ENCODE results near the gene KDM7A. TPM values are rescaled to one million over a fixed set of nuclear protein-coding genes. Genes with fewer than 3 reads are reported as not detected.
"Not testable (repeated sequence)": the region's sequence is repeated elsewhere in the genome, so short reads cannot be mapped to it uniquely, and the experiment has no call there.

The KDM7A gene
- total RNA-seq, 1 experiment from 2014 or later = 6.6 TPM

DNA sequence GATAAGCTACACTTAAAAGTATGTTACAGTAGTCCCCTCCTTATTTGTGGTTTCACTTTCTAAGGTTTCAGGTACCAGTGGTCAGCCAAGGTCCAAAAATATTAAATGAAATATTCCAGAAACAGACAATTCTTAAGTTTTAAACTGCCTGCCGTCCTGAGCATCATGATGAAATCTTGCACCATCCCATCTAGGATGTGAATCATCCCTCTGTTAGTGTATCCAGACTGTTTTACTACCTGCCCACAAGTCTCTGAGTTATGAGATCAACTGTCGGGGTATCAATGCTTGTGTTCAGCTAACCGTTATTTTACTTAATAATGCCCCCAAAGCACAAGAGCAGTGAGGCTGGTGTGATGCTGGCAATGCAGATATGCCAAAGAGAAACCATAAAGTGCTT, 11.4 kb downstream of the KDM7A start:
- H3K4me2 ChIP-seq (ENCODE audit: insufficient read depth, insufficient read length, low read length) = no peak overlapping the region
- H3K56ac ChIP-seq (ENCODE audit: insufficient read length, low read depth, low read length) = no peak overlapping the region
- WGBS (ENCODE audit: extremely low coverage, insufficient read length, low lambda C conversion rate) = no CpG with 5 or more reads among the region's 3 CpGs
- no peak overlapping the region for H4K8ac ChIP-seq (replicated peaks; ENCODE audit: insufficient read length, low read depth, low read length)
- H2AK5ac ChIP-seq (ENCODE audit: insufficient read length, low read length) = no peak overlapping the region
- H4K91ac ChIP-seq (ENCODE audit: insufficient read length, low read depth, low read length) = no peak overlapping the region
- no peak overlapping the region for H2BK20ac ChIP-seq (ENCODE audit: low read depth, low read length, poor library complexity, severe bottlenecking)
- H3K4me3 Mint-ChIP-seq = no peak overlapping the region
- H3K23me2 ChIP-seq (ENCODE audit: insufficient read length, low read depth, low read length, poor library complexity, severe bottlenecking) = no peaks in the 10 kb centered on the region
- H3K27me3 Mint-ChIP-seq (ENCODE audit: low read depth) = no peaks in the 10 kb centered on the region
- no peak overlapping the region for H3T11ph ChIP-seq (ENCODE audit: low read length)
- no peaks in the 10 kb centered on the region for H4K20me1 ChIP-seq (ENCODE audit: control insufficient read depth, insufficient read depth, insufficient read length)
- H3K9ac ChIP-seq (ENCODE audit: extremely low read depth, insufficient read length, low read length) = no peak overlapping the region
- peaks cover 17 to 23% of the 10 kb centered on the region in 2 experiments for H3K4me1 Mint-ChIP-seq
- no peaks in the 10 kb centered on the region for H3K4me1 ChIP-seq (ENCODE audit: insufficient read depth, low read length)
- no peak overlapping the region for H2BK5ac ChIP-seq (ENCODE audit: insufficient read length, low read length)
- H3K4ac ChIP-seq (ENCODE audit: low read depth, low read length) = no peak overlapping the region
- H2BK15ac ChIP-seq (ENCODE audit: low read depth, low read length) = no peak overlapping the region
- H3K27ac ChIP-seq (ENCODE audit: insufficient read length, low read depth, low read length) = no peak overlapping the region
- peaks cover 2% of the 10 kb centered on the region; the same call in 1 of the 2 replicates for H3K79me2 ChIP-seq (ENCODE audit: insufficient read depth, low read length)
- no peak overlapping the region for H2AFZ ChIP-seq (ENCODE audit: low read length)
- H2BK120ac ChIP-seq (ENCODE audit: low read depth, low read length, poor library complexity, severe bottlenecking) = no peak overlapping the region
- TF ChIP-seq, protein P1, sequence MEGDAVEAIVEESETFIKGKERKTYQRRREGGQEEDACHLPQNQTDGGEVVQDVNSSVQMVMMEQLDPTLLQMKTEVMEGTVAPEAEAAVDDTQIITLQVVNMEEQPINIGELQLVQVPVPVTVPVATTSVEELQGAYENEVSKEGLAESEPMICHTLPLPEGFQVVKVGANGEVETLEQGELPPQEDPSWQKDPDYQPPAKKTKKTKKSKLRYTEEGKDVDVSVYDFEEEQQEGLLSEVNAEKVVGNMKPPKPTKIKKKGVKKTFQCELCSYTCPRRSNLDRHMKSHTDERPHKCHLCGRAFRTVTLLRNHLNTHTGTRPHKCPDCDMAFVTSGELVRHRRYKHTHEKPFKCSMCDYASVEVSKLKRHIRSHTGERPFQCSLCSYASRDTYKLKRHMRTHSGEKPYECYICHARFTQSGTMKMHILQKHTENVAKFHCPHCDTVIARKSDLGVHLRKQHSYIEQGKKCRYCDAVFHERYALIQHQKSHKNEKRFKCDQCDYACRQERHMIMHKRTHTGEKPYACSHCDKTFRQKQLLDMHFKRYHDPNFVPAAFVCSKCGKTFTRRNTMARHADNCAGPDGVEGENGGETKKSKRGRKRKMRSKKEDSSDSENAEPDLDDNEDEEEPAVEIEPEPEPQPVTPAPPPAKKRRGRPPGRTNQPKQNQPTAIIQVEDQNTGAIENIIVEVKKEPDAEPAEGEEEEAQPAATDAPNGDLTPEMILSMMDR (conservative IDR thresholded peaks at IDR 0.05) = no peak
- H3K18ac ChIP-seq (ENCODE audit: insufficient read length, low read depth, low read length) = no peak overlapping the region
- no peak overlapping the region for H3K27ac Mint-ChIP-seq
- peaks cover 3% of the 10 kb centered on the region for H3K79me1 ChIP-seq (ENCODE audit: insufficient read depth, low read depth, low read length, poor library complexity, severe bottlenecking)
- H3K14ac ChIP-seq (ENCODE audit: insufficient read depth, low read length) = no peak overlapping the region
- no peaks in the 10 kb centered on the region for H3K9me3 Mint-ChIP-seq
- no peak for DNase-seq
- no peaks in the 10 kb centered on the region for H3K9me3 ChIP-seq (ENCODE audit: control insufficient read depth, low read depth, low read length)
- H3K23ac ChIP-seq (ENCODE audit: insufficient read length, low read depth, low read length) = no peak overlapping the region
- no peaks in the 10 kb centered on the region; a peak in 1 of 7 replicates for H3K36me3 Mint-ChIP-seq (ENCODE audit: insufficient read depth in 1 of 3, low read depth in 3 of 3)
- H3K27me3 ChIP-seq (ENCODE audit: insufficient read depth, low read length) = no peaks in the 10 kb centered on the region
- H4K5ac ChIP-seq (ENCODE audit: insufficient read length, low read depth, low read length) = no peak overlapping the region
- no peak overlapping the region for H2BK12ac ChIP-seq (ENCODE audit: insufficient read length, low read depth, low read length)

DNA sequence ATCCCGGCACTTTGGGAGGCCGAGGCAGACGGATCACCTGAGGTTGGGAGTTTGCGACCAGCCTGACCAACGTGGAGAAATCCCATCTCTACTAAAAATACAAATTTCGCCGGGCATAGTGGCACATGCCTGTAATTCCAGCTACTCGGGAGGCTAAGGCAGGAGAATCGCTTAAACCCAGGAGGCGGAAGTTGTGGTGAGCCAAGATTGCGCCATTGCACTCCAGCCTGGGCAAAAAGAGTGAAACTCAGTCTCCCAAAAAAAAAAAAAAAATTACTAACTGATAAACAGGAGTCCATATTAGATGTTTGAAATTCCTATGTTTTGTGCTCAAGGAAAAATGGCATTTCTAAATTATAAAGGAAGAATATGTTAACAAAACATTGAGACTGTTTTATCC, 14.7 kb downstream of the KDM7A start:
- not testable (repeated sequence) for H3K4ac ChIP-seq (ENCODE audit: low read depth, low read length); H2BK120ac ChIP-seq (ENCODE audit: low read depth, low read length, poor library complexity, severe bottlenecking); H3K9me3 ChIP-seq (ENCODE audit: control insufficient read depth, low read depth, low read length); H3K9ac ChIP-seq (ENCODE audit: extremely low read depth, insufficient read length, low read length); H2AK5ac ChIP-seq (ENCODE audit: insufficient read length, low read length); H4K5ac ChIP-seq (ENCODE audit: insufficient read length, low read depth, low read length); H3K9me3 Mint-ChIP-seq; H3K56ac ChIP-seq (ENCODE audit: insufficient read length, low read depth, low read length); H4K91ac ChIP-seq (ENCODE audit: insufficient read length, low read depth, low read length); H3K79me1 ChIP-seq (ENCODE audit: insufficient read depth, low read depth, low read length, poor library complexity, severe bottlenecking); H3K27me3 ChIP-seq (ENCODE audit: insufficient read depth, low read length); H3K4me1 ChIP-seq (ENCODE audit: insufficient read depth, low read length); H3K18ac ChIP-seq (ENCODE audit: insufficient read length, low read depth, low read length); H3K27me3 Mint-ChIP-seq (ENCODE audit: low read depth); H3K23ac ChIP-seq (ENCODE audit: insufficient read length, low read depth, low read length); H3K79me2 ChIP-seq (ENCODE audit: insufficient read depth, low read length); H3K27ac Mint-ChIP-seq; H2BK20ac ChIP-seq (ENCODE audit: low read depth, low read length, poor library complexity, severe bottlenecking); H3K4me2 ChIP-seq (ENCODE audit: insufficient read depth, insufficient read length, low read length); H3K14ac ChIP-seq (ENCODE audit: insufficient read depth, low read length); DNase-seq; H2BK12ac ChIP-seq (ENCODE audit: insufficient read length, low read depth, low read length); H3K4me3 Mint-ChIP-seq; H3K27ac ChIP-seq (ENCODE audit: insufficient read length, low read depth, low read length); H2AFZ ChIP-seq (ENCODE audit: low read length); H3K36me3 Mint-ChIP-seq (ENCODE audit: insufficient read depth in 1 of 3, low read depth in 3 of 3); H3K23me2 ChIP-seq (ENCODE audit: insufficient read length, low read depth, low read length, poor library complexity, severe bottlenecking); H4K8ac ChIP-seq (replicated peaks; ENCODE audit: insufficient read length, low read depth, low read length); H2BK5ac ChIP-seq (ENCODE audit: insufficient read length, low read length); H3T11ph ChIP-seq (ENCODE audit: low read length); H2BK15ac ChIP-seq (ENCODE audit: low read depth, low read length); H4K20me1 ChIP-seq (ENCODE audit: control insufficient read depth, insufficient read depth, insufficient read length)
- WGBS (ENCODE audit: extremely low coverage, insufficient read length, low lambda C conversion rate) = no CpG with 5 or more reads among the region's 11 CpGs
- H3K4me1 Mint-ChIP-seq = peaks cover 32 to 39% of the 10 kb centered on the region in 2 experiments

Measured in H9 (cell line).